ENCODE data around the gene CLDN9.

CLDN9 gene

GRCh38 chr16:2971985-2972784 is 40.5 kb upstream of the CLDN9 start:
- Histone ChIP-seq H3K27me3 (replicated peaks; ENCODE audit: control insufficient read depth, insufficient read depth, low read length) (no peaks in the 10 kb centered on the region), H3K36me3 (ENCODE audit: control insufficient read depth, insufficient read depth, low read length) (peaks cover 17% of the 10 kb centered on the region), H3K4me3 (replicated peaks; ENCODE audit: low read depth, low read length) (no peak overlapping the region)
- DNase-seq (ENCODE audit: extremely low read depth, insufficient read length): no peak
- TF ChIP-seq CTCF (IDR thresholded peaks at IDR 0.05; ENCODE audit: insufficient read depth, low read length, poor library complexity, severe bottlenecking): no peak

- H3K36me3 ChIP-seq (ENCODE audit: control insufficient read depth, insufficient read depth, low read length): peaks cover 17% of the 10 kb centered on the region
- no peak overlapping the region for H3K4me3 ChIP-seq (replicated peaks; ENCODE audit: low read depth, low read length)
- no peak for TF ChIP-seq CTCF (IDR thresholded peaks at IDR 0.05; ENCODE audit: insufficient read depth, low read length, poor library complexity, severe bottlenecking)
- H3K27me3 ChIP-seq (replicated peaks; ENCODE audit: control insufficient read depth, insufficient read depth, low read length): no peaks in the 10 kb centered on the region
- DNase-seq (ENCODE audit: extremely low read depth, insufficient read length): no peak
Measured at GRCh38 chr16:2973093-2973492, 39.6 kb upstream of the CLDN9 start.

- peaks cover 17% of the 10 kb centered on the region for H3K36me3 ChIP-seq (ENCODE audit: control insufficient read depth, insufficient read depth, low read length)
- H3K27me3 ChIP-seq (replicated peaks; ENCODE audit: control insufficient read depth, insufficient read depth, low read length): no peaks in the 10 kb centered on the region
- DNase-seq (ENCODE audit: extremely low read depth, insufficient read length): no peak
- H3K4me3 ChIP-seq (replicated peaks; ENCODE audit: low read depth, low read length): no peak overlapping the region
- no peak for TF ChIP-seq CTCF (IDR thresholded peaks at IDR 0.05; ENCODE audit: insufficient read depth, low read length, poor library complexity, severe bottlenecking)
Measured at GRCh38 chr16:2973605-2974318, 39.0 kb upstream of the CLDN9 start.

GRCh38 chr16:2974319-2975056 is 38.2 kb upstream of the CLDN9 start:
- no peak overlapping the region for H3K4me3 ChIP-seq (replicated peaks; ENCODE audit: low read depth, low read length)
- H3K36me3 ChIP-seq (ENCODE audit: control insufficient read depth, insufficient read depth, low read length): peaks cover 17% of the 10 kb centered on the region
- H3K27me3 ChIP-seq (replicated peaks; ENCODE audit: control insufficient read depth, insufficient read depth, low read length): no peaks in the 10 kb centered on the region
- TF ChIP-seq CTCF (IDR thresholded peaks at IDR 0.05; ENCODE audit: insufficient read depth, low read length, poor library complexity, severe bottlenecking): no peak
- no peak for DNase-seq (ENCODE audit: extremely low read depth, insufficient read length)

- Histone ChIP-seq H3K4me3 (replicated peaks; ENCODE audit: low read depth, low read length) (no peak overlapping the region), H3K36me3 (ENCODE audit: control insufficient read depth, insufficient read depth, low read length) (peaks cover 17% of the 10 kb centered on the region), H3K27me3 (replicated peaks; ENCODE audit: control insufficient read depth, insufficient read depth, low read length) (no peaks in the 10 kb centered on the region)
- no peak for DNase-seq (ENCODE audit: extremely low read depth, insufficient read length)
- TF ChIP-seq CTCF (IDR thresholded peaks at IDR 0.05; ENCODE audit: insufficient read depth, low read length, poor library complexity, severe bottlenecking): no peak
Measured at GRCh38 chr16:2975161-2975795, 37.4 kb upstream of the CLDN9 start.

Measured in GM06990 (cell line).